GM23248 (cell line): Measurements from ENCODE around the gene CEP63. TPM values are rescaled to one million over a fixed set of nuclear protein-coding genes. Genes with fewer than 3 reads are reported as not detected.

Source experiments
- DNase-seq: peaks from one replicate; pipeline ENCODE4 v3.0.0-alpha.2; 2015
- H2AFZ ChIP-seq: fragments of 200-600 bp; sonication (generic); 2 replicates; pipeline ENCODE4 v1.6.1; 2016; ENCODE audit warnings: antibody characterized with exemption
- H3F3A ChIP-seq: fragments of 200-600 bp; sonication (generic); 2 replicates; pipeline ENCODE4 v1.6.1; 2016; ENCODE audit warnings: mild to moderate bottlenecking, antibody characterized with exemption, mixed run types; ENCODE audit not compliant: insufficient read depth
- H3K27ac ChIP-seq: fragments of 200-600 bp; sonication (generic); 2 replicates; pipeline ENCODE4 v1.5.1; 2016; ENCODE audit warnings: mild to moderate bottlenecking
- H3K27me3 ChIP-seq: fragments of 200-600 bp; sonication (generic); replicated peaks from 2 replicates; pipeline ENCODE4 v1.6.1; 2016; ENCODE audit warnings: mild to moderate bottlenecking; ENCODE audit not compliant: insufficient read depth
- H3K36me3 ChIP-seq: fragments of 200-600 bp; sonication (generic); 2 replicates; pipeline ENCODE4 v1.6.1; 2016; ENCODE audit warnings: low read depth, mild to moderate bottlenecking
- H3K4me1 ChIP-seq: fragments of 200-600 bp; sonication (generic); 2 replicates; pipeline ENCODE4 v1.6.1; 2016; ENCODE audit warnings: mild to moderate bottlenecking; ENCODE audit not compliant: insufficient read depth
- H3K4me2 ChIP-seq: fragments of 200-600 bp; sonication (generic); one replicate; pipeline ENCODE4 v1.6.1; 2016; ENCODE audit warnings: mild to moderate bottlenecking; ENCODE audit not compliant: unreplicated experiment
- H3K4me3 ChIP-seq: fragments of 200-600 bp; sonication (generic); 2 replicates; pipeline ENCODE4 v1.5.1; 2016; ENCODE audit warnings: mild to moderate bottlenecking
- H3K79me2 ChIP-seq: fragments of 200-600 bp; sonication (generic); 2 replicates; pipeline ENCODE4 v1.6.1; 2016; ENCODE audit warnings: mild to moderate bottlenecking; ENCODE audit not compliant: insufficient read depth
- H3K9ac ChIP-seq: fragments of 200-600 bp; sonication (generic); 2 replicates; pipeline ENCODE4 v1.6.1; 2016; ENCODE audit warnings: mild to moderate bottlenecking
- H3K9me2 ChIP-seq: fragments of 200-600 bp; sonication (generic); 2 replicates; pipeline ENCODE4 v1.6.1; 2016; ENCODE audit warnings: mixed run types, mild to moderate bottlenecking, moderate library complexity; ENCODE audit not compliant: insufficient read depth
- H3K9me3 ChIP-seq: fragments of 200-600 bp; sonication (generic); one replicate; pipeline ENCODE4 v1.6.1; 2017; ENCODE audit warnings: low read depth
- H4K20me1 ChIP-seq: fragments of 200-600 bp; sonication (generic); 2 replicates; pipeline ENCODE4 v1.6.0; 2016; ENCODE audit not compliant: insufficient read depth
- EZH2 ChIP-seq: fragments of 200-600 bp; sonication (generic); IDR thresholded peaks from 2 replicates; pipeline ENCODE4 v1.6.1; 2018; ENCODE audit warnings: antibody characterized with exemption, mild to moderate bottlenecking; ENCODE audit not compliant: insufficient read depth, poor library complexity, severe bottlenecking
- EZH2phosphoT487 ChIP-seq: fragments of 200-600 bp; sonication (generic); IDR thresholded peaks from 2 replicates; pipeline ENCODE4 v1.6.1; 2018; ENCODE audit warnings: antibody characterized with exemption, moderate library complexity, mild to moderate bottlenecking, low read depth; ENCODE audit not compliant: insufficient read depth
- WGBS, 2 experiments: methylation state at CpG; one replicate each; pipeline ENCODE4 v1.1.6; 2015 to 2017; ENCODE audit warnings: low lambda C conversion rate in 2 of 2, low coverage in 1 of 2; ENCODE audit errors: missing lambda C conversion rate in 2 of 2; 5-methylcytosine and 5-hydroxymethylcytosine counted together
- in situ Hi-C: fragments of 300-500 bp; cut with MboI; formaldehyde crosslinking; loops from 2 replicates; pipeline ENCODE4 v1.15.0; 2020
- polyA plus RNA-seq: library from polyadenylated mRNA; unstranded; fragments of >200 nt; fragmentation: Nextera tagmentation; extraction: Ambion mirVana; gene quantifications from 2 replicates; pipeline ENCODE4 v1.2.1, GENCODE V29; 2016
- total RNA-seq: library from RNA; depleted of rRNA; stranded (reverse); fragments of >200 nt; shearing (Covaris generic); gene quantifications from 2 replicates; pipeline ENCODE4 v1.2.3, GENCODE V29; 2014

CEP63 gene
- total and polyA plus RNA-seq, 2 experiments from 2014 or later: 21.0 to 29.7 TPM

- Histone ChIP-seq H4K20me1 (no peaks in the 10 kb centered on the region), H2AFZ (no peak overlapping the region), H3K27me3 (no peaks in the 10 kb centered on the region), H3F3A (no peaks in the 10 kb centered on the region), H3K4me1 (no peaks in the 10 kb centered on the region), H3K9me3 (no peaks in the 10 kb centered on the region), H3K36me3 (0 out of 2 replicates have a peak, but pooled peaks cover 3% of the 10 kb centered on the region), H3K79me2 (no peaks in the 10 kb centered on the region), H3K9me2 (no peaks in the 10 kb centered on the region), H3K9ac (no peak overlapping the region), H3K4me3 (no peak overlapping the region), H3K27ac (no peak overlapping the region), H3K4me2 (no peak overlapping the region)
- DNase-seq: no peak
- in situ Hi-C loops: no loop called here
- TF ChIP-seq EZH2phosphoT487 (no peak), EZH2 (no peak)
- WGBS, 2 experiments: 96% methylated on average over 4 of the region's 4 CpGs
Measured at GRCh38 chr3:134535186-134535970, 49.5 kb downstream of the CEP63 start.

- Histone ChIP-seq H3K9me3 (no peaks in the 10 kb centered on the region), H3F3A (no peaks in the 10 kb centered on the region), H3K36me3 (0 out of 2 replicates have a peak, but pooled peaks cover 3% of the 10 kb centered on the region), H3K27ac (no peak overlapping the region), H3K27me3 (no peaks in the 10 kb centered on the region), H3K9me2 (no peaks in the 10 kb centered on the region), H4K20me1 (no peaks in the 10 kb centered on the region), H3K4me2 (no peak overlapping the region), H3K79me2 (no peaks in the 10 kb centered on the region), H3K4me1 (no peaks in the 10 kb centered on the region), H2AFZ (no peak overlapping the region), H3K9ac (no peak overlapping the region), H3K4me3 (no peak overlapping the region)
- in situ Hi-C loops: no loop called here
- DNase-seq: no peak
- WGBS, 2 experiments: 79 to 85% methylated on average over 5 of the region's 5 CpGs
- TF ChIP-seq EZH2: no peak
- no peak for TF ChIP-seq EZH2phosphoT487
Measured at GRCh38 chr3:134536781-134537180, 50.9 kb downstream of the CEP63 start.

- no peak for TF ChIP-seq EZH2
- no peak for TF ChIP-seq EZH2phosphoT487
- DNase-seq: no peak
- Histone ChIP-seq H3K27me3 (no peaks in the 10 kb centered on the region), H3K9me3 (no peaks in the 10 kb centered on the region), H3K36me3 (peaks cover 13% of the 10 kb centered on the region; the same call in 1 of the 2 replicates), H3K9ac (no peak overlapping the region), H2AFZ (no peak overlapping the region), H3K9me2 (no peaks in the 10 kb centered on the region), H3K79me2 (no peaks in the 10 kb centered on the region), H3K4me2 (no peak overlapping the region), H3K4me3 (no peak overlapping the region), H4K20me1 (no peaks in the 10 kb centered on the region), H3F3A (no peaks in the 10 kb centered on the region), H3K4me1 (no peaks in the 10 kb centered on the region), H3K27ac (no peak overlapping the region)
- 60 to 61% methylated on average over 3 of the region's 3 CpGs for WGBS, 2 experiments
- in situ Hi-C loops: no loop called here
Measured at GRCh38 chr3:134542287-134542958, 56.6 kb downstream of the CEP63 start.

GRCh38 chr3:134543113-134543512 is 57.3 kb downstream of the CEP63 start:
- DNase-seq: no peak
- Histone ChIP-seq H3K9me2 (no peaks in the 10 kb centered on the region), H3F3A (no peaks in the 10 kb centered on the region), H3K9ac (no peak overlapping the region), H3K4me2 (no peak overlapping the region), H3K27me3 (no peaks in the 10 kb centered on the region), H4K20me1 (no peaks in the 10 kb centered on the region), H3K36me3 (peaks cover 11% of the 10 kb centered on the region; the same call in 1 of the 2 replicates), H3K27ac (no peak overlapping the region), H3K9me3 (no peaks in the 10 kb centered on the region), H2AFZ (no peak overlapping the region), H3K4me3 (no peak overlapping the region), H3K79me2 (no peaks in the 10 kb centered on the region), H3K4me1 (no peaks in the 10 kb centered on the region)
- TF ChIP-seq EZH2phosphoT487 (no peak), EZH2 (no peak)
- WGBS, 2 experiments: 95 to 97% methylated on average over 3 of the region's 3 CpGs
- in situ Hi-C loops: no loop called here
